SK-N-MC (cell line): ENCODE measurements around the gene PDE4B.

Experiments
- DNase-seq: peaks from one replicate; pipeline ENCODE4 v3.0.0-alpha.2; 2011; ENCODE audit warnings: low read depth, low spot score
- H3K27ac ChIP-seq: fragments of 200-600 bp; sonication (generic); 2 replicates; pipeline ENCODE4 v1.5.1; 2016; ENCODE audit warnings: mixed run types
- H3K36me3 ChIP-seq: fragments of 200-600 bp; sonication (generic); 2 replicates; pipeline ENCODE4 v1.6.1; 2017; ENCODE audit warnings: antibody characterized with exemption, low read length, mixed read lengths; ENCODE audit not compliant: insufficient read depth
- H3K4me3 ChIP-seq: fragments of 200-600 bp; sonication (generic); 2 replicates; pipeline ENCODE4 v1.5.1; 2016
- H3K9ac ChIP-seq: fragments of 200-600 bp; sonication (generic); 2 replicates; pipeline ENCODE4 v1.8.0; 2017; ENCODE audit warnings: mixed run types, mixed read lengths; ENCODE audit not compliant: insufficient read length
- H3K9me3 ChIP-seq: fragments of 200-600 bp; sonication (generic); 2 replicates; pipeline ENCODE4 v1.6.1; 2017; ENCODE audit warnings: low read depth, mild to moderate bottlenecking, antibody characterized with exemption, low read length, moderate library complexity, mixed read lengths
- EZH2 ChIP-seq: fragments of 200-600 bp; sonication (generic); IDR thresholded peaks from one replicate; pipeline ENCODE4 v1.6.1; 2017; ENCODE audit warnings: antibody characterized with exemption
- FOXP2 ChIP-seq: optimal IDR thresholded peaks from 2 replicates; pipeline ENCODE3; 2011; ENCODE audit warnings: mild to moderate bottlenecking, moderate library complexity; ENCODE audit not compliant: insufficient read depth; ENCODE audit errors: extremely low read length, control extremely low read depth
- POLR2AphosphoS5 ChIP-seq: IDR thresholded peaks from 2 replicates; pipeline ENCODE4 v1.6.1; 2012; ENCODE audit warnings: mild to moderate bottlenecking, low read depth, low read length, borderline replicate concordance

PDE4B gene

DNA sequence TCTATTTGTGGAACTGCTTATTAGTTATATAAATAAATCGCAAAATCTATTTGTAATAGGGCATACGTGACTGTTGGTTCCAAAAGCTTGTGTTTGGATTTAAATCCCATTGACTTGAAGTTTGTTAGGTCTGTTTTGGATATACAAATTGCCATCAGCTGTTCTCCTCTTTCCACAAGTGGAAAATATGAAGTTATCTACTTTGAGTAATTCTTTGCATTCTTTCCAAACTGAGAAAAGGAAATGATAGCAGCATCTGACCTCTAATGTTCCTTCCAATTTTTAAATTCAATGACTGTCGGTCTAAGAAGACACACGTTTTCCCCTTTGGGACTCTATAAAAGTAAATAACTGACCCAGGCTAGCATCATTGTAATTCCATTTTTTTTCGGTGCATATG lies 575.6 kb downstream of the PDE4B start:
- no peak for DNase-seq
- Histone ChIP-seq H3K36me3 (peaks cover 89% of the 10 kb centered on the region), H3K4me3 (no peak overlapping the region)

DNA sequence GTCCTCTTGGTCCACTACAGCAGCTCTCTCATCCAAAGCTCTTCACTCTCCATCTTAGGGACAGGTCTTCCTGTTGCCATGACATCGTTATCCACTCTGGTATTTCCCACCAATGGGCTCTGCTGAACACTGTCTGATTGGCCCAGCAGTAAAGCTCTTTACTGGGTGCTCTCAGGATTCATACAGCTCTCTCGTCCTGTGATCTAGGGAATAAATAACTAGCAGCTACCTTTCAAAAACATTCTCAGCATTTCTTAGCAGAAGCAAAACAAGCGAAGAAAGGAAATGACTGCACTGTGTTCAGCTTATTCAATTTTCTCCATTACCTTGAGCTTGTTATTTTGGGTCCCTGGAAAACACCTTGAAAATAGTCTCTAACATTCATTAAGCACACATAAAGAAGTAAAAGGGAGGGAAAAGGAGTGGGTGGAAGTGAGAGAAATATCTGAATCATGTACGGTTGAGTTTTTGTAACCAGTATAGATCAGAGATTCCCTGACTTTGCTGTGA lies 577.8 kb downstream of the PDE4B start:
- H3K9me3 ChIP-seq, result no peaks in the 10 kb centered on the region
- no peak overlapping the region for H3K9ac ChIP-seq
- no peak for DNase-seq
- H3K4me3 ChIP-seq, result no peak overlapping the region
- no peak overlapping the region for H3K27ac ChIP-seq
- TF ChIP-seq FOXP2 (no peak), POLR2AphosphoS5 (no peak), EZH2 (no peak)
- peaks cover 68% of the 10 kb centered on the region for H3K36me3 ChIP-seq

More for the DNA sequence above, 575.6 kb downstream of the PDE4B start:
- H3K9me3 ChIP-seq, result no peaks in the 10 kb centered on the region
- H3K9ac ChIP-seq, result no peak overlapping the region
- TF ChIP-seq EZH2, result no peak
- no peak for TF ChIP-seq POLR2AphosphoS5
- TF ChIP-seq FOXP2, result no peak
- no peak overlapping the region for H3K27ac ChIP-seq

DNA sequence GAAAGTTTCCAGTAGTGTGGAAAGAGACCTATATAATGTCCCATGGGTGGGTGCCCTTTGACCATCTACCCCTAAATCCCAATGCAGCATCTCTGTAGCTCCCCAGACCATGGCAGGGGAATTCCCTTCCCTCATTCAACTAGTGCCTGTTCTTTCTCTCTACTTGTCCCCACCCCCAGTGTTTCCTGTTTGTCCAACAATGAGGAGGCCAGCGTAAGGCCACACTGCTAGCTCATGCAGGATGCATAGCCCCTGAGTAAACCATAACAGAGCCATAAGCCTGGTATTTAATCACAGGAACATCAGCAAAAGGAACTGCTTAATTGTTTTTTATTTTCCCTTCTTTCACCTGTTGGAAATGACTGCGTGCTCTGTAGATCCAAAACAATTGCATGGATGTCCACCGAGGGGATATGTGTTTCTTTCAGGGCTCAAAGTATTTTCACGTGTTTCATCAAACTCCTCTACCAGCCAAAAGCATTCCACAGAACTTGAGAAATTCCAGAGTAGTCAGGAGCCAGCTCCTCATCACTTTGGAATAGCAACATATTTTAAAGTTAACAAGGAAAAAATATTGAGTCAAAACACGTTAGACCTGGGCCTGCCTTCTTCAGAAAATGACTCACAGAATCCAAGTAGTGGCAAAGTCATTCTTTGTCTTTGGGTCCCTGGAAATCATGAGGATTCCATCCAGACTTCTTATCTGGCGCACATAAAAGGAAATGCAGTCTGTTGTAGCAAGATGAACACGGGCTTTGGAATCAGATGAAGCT lies 578.7 kb downstream of the PDE4B start:
- Histone ChIP-seq H3K9ac (no peak overlapping the region), H3K27ac (no peak overlapping the region), H3K9me3 (no peaks in the 10 kb centered on the region)

DNA sequence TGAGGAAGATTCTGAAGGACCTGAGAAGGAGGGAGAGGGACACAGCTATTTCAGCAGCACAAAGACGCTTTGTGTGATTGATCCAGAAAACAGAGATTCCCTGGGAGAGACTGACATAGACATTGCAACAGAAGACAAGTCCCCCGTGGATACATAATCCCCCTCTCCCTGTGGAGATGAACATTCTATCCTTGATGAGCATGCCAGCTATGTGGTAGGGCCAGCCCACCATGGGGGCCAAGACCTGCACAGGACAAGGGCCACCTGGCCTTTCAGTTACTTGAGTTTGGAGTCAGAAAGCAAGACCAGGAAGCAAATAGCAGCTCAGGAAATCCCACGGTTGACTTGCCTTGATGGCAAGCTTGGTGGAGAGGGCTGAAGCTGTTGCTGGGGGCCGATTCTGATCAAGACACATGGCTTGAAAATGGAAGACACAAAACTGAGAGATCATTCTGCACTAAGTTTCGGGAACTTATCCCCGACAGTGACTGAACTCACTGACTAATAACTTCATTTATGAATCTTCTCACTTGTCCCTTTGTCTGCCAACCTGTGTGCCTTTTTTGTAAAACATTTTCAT lies 579.9 kb downstream of the PDE4B start:
- Histone ChIP-seq H3K36me3 (peaks cover 47% of the 10 kb centered on the region), H3K4me3 (no peak overlapping the region), H3K9ac (no peak overlapping the region), H3K27ac (no peak overlapping the region), H3K9me3 (no peaks in the 10 kb centered on the region)
- DNase-seq, result no peak
- TF ChIP-seq FOXP2 (no peak), POLR2AphosphoS5 (no peak), EZH2 (no peak)

More for the DNA sequence above, 578.7 kb downstream of the PDE4B start:
- DNase-seq, result no peak
- Histone ChIP-seq H3K4me3 (no peak overlapping the region), H3K36me3 (peaks cover 59% of the 10 kb centered on the region)
- TF ChIP-seq POLR2AphosphoS5, result no peak
- no peak for TF ChIP-seq EZH2
- no peak for TF ChIP-seq FOXP2

DNA sequence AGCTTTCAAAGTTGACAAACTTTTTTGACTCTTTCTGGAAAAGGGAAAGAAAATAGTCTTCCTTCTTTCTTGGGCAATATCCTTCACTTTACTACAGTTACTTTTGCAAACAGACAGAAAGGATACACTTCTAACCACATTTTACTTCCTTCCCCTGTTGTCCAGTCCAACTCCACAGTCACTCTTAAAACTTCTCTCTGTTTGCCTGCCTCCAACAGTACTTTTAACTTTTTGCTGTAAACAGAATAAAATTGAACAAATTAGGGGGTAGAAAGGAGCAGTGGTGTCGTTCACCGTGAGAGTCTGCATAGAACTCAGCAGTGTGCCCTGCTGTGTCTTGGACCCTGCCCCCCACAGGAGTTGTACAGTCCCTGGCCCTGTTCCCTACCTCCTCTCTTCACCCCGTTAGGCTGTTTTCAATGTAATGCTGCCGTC lies 580.5 kb downstream of the PDE4B start:
- Histone ChIP-seq H3K36me3 (peaks cover 41% of the 10 kb centered on the region), H3K9ac (no peak overlapping the region), H3K9me3 (no peaks in the 10 kb centered on the region), H3K27ac (no peak overlapping the region), H3K4me3 (no peak overlapping the region)
- TF ChIP-seq POLR2AphosphoS5 (no peak), EZH2 (no peak), FOXP2 (no peak)
- no peak for DNase-seq

DNA sequence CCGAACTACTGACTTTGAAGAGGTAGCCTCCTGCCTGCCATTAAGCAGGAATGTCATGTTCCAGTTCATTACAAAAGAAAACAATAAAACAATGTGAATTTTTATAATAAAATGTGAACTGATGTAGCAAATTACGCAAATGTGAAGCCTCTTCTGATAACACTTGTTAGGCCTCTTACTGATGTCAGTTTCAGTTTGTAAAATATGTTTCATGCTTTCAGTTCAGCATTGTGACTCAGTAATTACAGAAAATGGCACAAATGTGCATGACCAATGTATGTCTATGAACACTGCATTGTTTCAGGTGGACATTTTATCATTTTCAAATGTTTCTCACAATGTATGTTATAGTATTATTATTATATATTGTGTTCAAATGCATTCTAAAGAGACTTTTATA lies 581.5 kb downstream of the PDE4B start:
- Histone ChIP-seq H3K9ac (no peak overlapping the region), H3K9me3 (no peaks in the 10 kb centered on the region), H3K27ac (no peak overlapping the region), H3K36me3 (peaks cover 32% of the 10 kb centered on the region), H3K4me3 (no peak overlapping the region)
- DNase-seq, result no peak
- TF ChIP-seq FOXP2 (no peak), EZH2 (no peak), POLR2AphosphoS5 (no peak)

DNA sequence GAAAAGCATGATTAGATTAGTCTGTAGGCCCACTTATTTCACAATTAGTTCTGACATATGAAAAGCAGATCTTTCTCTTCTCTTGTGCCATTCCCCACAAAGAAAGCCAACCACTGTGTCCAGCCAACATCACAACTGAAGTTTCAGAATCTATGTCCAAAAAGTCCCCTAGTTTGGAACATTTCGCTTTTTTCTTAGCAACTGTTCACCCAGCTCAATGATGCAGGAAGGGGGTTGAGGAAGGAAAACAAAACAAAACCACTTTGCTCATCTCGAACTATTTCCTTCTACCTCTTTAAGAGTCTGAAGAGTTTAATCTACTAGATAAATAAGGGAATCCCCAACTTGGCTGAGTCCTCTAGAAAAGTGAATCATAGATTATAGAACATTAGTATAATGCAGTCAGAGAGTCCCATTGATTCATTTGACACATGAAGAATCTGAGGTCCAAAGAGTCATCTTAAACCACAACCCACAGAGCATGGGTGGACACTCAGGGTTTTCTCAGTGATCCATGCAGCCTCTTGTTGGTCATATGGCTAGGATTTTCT lies 581.9 kb downstream of the PDE4B start:
- Histone ChIP-seq H3K27ac (no peak overlapping the region), H3K4me3 (no peak overlapping the region), H3K9me3 (no peaks in the 10 kb centered on the region), H3K9ac (no peak overlapping the region), H3K36me3 (peaks cover 27% of the 10 kb centered on the region)
- no peak for TF ChIP-seq EZH2
- TF ChIP-seq FOXP2, result no peak
- TF ChIP-seq POLR2AphosphoS5, result no peak
- no peak for DNase-seq

DNA sequence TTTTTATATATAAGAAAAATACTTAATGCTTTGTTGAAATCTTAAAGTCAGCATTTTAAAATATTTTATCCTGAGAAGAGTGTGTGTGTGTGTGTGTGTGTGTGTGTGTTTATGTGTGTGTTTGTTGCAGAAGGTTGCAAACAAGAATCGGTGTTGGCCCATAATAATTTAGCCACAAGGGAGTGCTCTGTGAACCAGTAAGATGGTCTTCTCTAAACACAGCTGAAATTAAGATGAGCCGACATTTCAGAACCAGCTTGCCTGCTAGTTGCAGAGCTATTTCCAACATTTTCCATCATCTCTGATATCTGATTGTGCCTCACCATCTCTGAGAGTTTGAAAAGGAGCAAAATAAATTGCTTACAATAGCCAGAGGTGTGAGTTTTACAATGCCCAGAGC lies 582.4 kb downstream of the PDE4B start:
- H3K27ac ChIP-seq, result no peak overlapping the region
- H3K9ac ChIP-seq, result no peak overlapping the region
- no peak for TF ChIP-seq EZH2
- TF ChIP-seq FOXP2, result no peak
- TF ChIP-seq POLR2AphosphoS5, result no peak
- H3K4me3 ChIP-seq, result no peak overlapping the region
- no peak for DNase-seq
- no peaks in the 10 kb centered on the region for H3K9me3 ChIP-seq
- peaks cover 26% of the 10 kb centered on the region for H3K36me3 ChIP-seq
